ENCODE results near the gene SLC1A4. TPM values are rescaled to one million over a fixed set of nuclear protein-coding genes. Genes with fewer than 3 reads are reported as not detected.
A peak's percentile ranks its signal among the peaks of the same experiment; 100 is the strongest.

The SLC1A4 gene
- total RNA-seq, 1 donor from 2014 or later: 139 TPM

- Mint-ChIP-seq H3K4me3 (ENCODE audit: unreplicated experiment) (peak overlapping the region; percentile 98), H3K4me1 (ENCODE audit: low read depth) (peaks cover 27% of the 10 kb centered on the region), H3K9me3 (ENCODE audit: low read depth) (peaks cover 3% of the 10 kb centered on the region)
Observed at GRCh38 chr2:65054749-65055421, 65.7 kb downstream of the SLC1A4 start.

GRCh38 chr2:65055422-65056214 is 66.4 kb downstream of the SLC1A4 start:
- Mint-ChIP-seq H3K4me3 (ENCODE audit: unreplicated experiment) (peak overlapping the region; percentile 98), H3K4me1 (ENCODE audit: low read depth) (peaks cover 27% of the 10 kb centered on the region), H3K27ac (ENCODE audit: unreplicated experiment) (peak overlapping the region; percentile 95), H3K36me3 (ENCODE audit: low read depth) (no peaks in the 10 kb centered on the region), H3K27me3 (ENCODE audit: low read depth) (no peaks in the 10 kb centered on the region), H3K9me3 (ENCODE audit: low read depth) (peaks cover 3% of the 10 kb centered on the region)
- no peak for DNase-seq (ENCODE audit: low spot score)
- no peak for TF ChIP-seq CTCF (IDR thresholded peaks at IDR 0.05)

More at GRCh38 chr2:65054749-65055421, 65.7 kb downstream of the SLC1A4 start:
- Mint-ChIP-seq H3K36me3 (ENCODE audit: low read depth) (no peaks in the 10 kb centered on the region), H3K27ac (ENCODE audit: unreplicated experiment) (no peak overlapping the region), H3K27me3 (ENCODE audit: low read depth) (no peaks in the 10 kb centered on the region)
- TF ChIP-seq CTCF (IDR thresholded peaks at IDR 0.05): no peak
- no peak for DNase-seq (ENCODE audit: low spot score)

GRCh38 chr2:65056215-65057053 is 67.2 kb downstream of the SLC1A4 start, which contains the start of gene CEP68:
CEP68 (plus strand) TSS chr2:65056416; CDS start chr2:65069445, 13,029 bp downstream.
- peak within 1 kb of the TSS; percentile 95 for H3K27ac Mint-ChIP-seq (ENCODE audit: unreplicated experiment)
- no peaks in the 10 kb centered on the region for H3K27me3 Mint-ChIP-seq (ENCODE audit: low read depth)
- H3K4me1 Mint-ChIP-seq (ENCODE audit: low read depth): peaks cover 27% of the 10 kb centered on the region
- no peaks in the 10 kb centered on the region for H3K36me3 Mint-ChIP-seq (ENCODE audit: low read depth)
- DNase-seq (ENCODE audit: low spot score): peak; percentile 97
- H3K4me3 Mint-ChIP-seq (ENCODE audit: unreplicated experiment): peak within 1 kb of the TSS; percentile 98
- H3K9me3 Mint-ChIP-seq (ENCODE audit: low read depth): peaks cover 3% of the 10 kb centered on the region
- TF ChIP-seq CTCF (IDR thresholded peaks at IDR 0.05): no peak

- H3K4me1 Mint-ChIP-seq (ENCODE audit: low read depth): peaks cover 29% of the 10 kb centered on the region
- no peak for TF ChIP-seq CTCF (IDR thresholded peaks at IDR 0.05)
- H3K36me3 Mint-ChIP-seq (ENCODE audit: low read depth): no peaks in the 10 kb centered on the region
Observed at GRCh38 chr2:65057054-65057375, 67.8 kb downstream of the SLC1A4 start.

More at GRCh38 chr2:65057054-65057375, 67.8 kb downstream of the SLC1A4 start:
- no peak for DNase-seq (ENCODE audit: low spot score)
- H3K4me3 Mint-ChIP-seq (ENCODE audit: unreplicated experiment): peak overlapping the region; percentile 75
- H3K27me3 Mint-ChIP-seq (ENCODE audit: low read depth): no peaks in the 10 kb centered on the region
- peak overlapping the region; percentile 58 for H3K27ac Mint-ChIP-seq (ENCODE audit: unreplicated experiment)
- H3K9me3 Mint-ChIP-seq (ENCODE audit: low read depth): peaks cover under 1% of the 10 kb centered on the region

All from chondrocyte (in vitro differentiated cells).